ENCODE measurements around the gene UBE3D.

- no peak for TF ChIP-seq CTCF (IDR thresholded peaks at IDR 0.05; ENCODE audit: insufficient read depth, low read length, poor library complexity, severe bottlenecking)
- no peak for TF ChIP-seq EZH2phosphoT487 (conservative IDR thresholded peaks at IDR 0.05; ENCODE audit: low read length)
Observed at GRCh38 chr6:82909551-82909950, 156.1 kb downstream of the UBE3D start.
